Kidney (tissue), 14 donors: ENCODE measurements around the gene SLC28A2. TPM values are rescaled to one million over a fixed set of nuclear protein-coding genes. Genes with fewer than 3 reads are reported as not detected.

Source experiments
- DNase-seq, 5 donors: peaks; one replicate each; pipeline ENCODE4 v3.0.0-alpha.2; 2013 to 2020
- FAIRE-seq: peaks from 2 replicates; lab custom pipeline; 2012; peaks lifted over from hg19 to GRCh38; lab: Jason Lieb, UNC
- H3K27ac ChIP-seq, 2 donors: one replicate each; pipeline ENCODE4 v1.7.0; 2013; ENCODE audit warnings: low read depth in 2 of 2, low read length in 2 of 2, inconsistent platforms in 1 of 2
- H3K27me3 ChIP-seq: one replicate; pipeline ENCODE4 v1.7.1; 2013; ENCODE audit warnings: low read length, inconsistent platforms; ENCODE audit not compliant: control insufficient read depth, insufficient read depth
- H3K36me3 ChIP-seq, 3 donors: one replicate each; pipeline versions ENCODE4 v1.7.0 to v1.7.1; 2013; ENCODE audit warnings: low read length in 3 of 3, control low read depth in 1 of 3, inconsistent platforms in 1 of 3; ENCODE audit not compliant: insufficient read depth in 3 of 3, control insufficient read depth in 2 of 3
- H3K4me1 ChIP-seq, 3 donors: one replicate each; pipeline versions ENCODE4 v1.7.0 to v1.7.1; 2013; ENCODE audit warnings: low read length in 3 of 3, inconsistent platforms in 1 of 3, low read depth in 1 of 3; ENCODE audit not compliant: control insufficient read depth in 2 of 3, insufficient read depth in 2 of 3
- H3K4me3 ChIP-seq, 3 donors: one replicate each; pipeline versions ENCODE4 v1.7.0 to v1.8.1; 2013; ENCODE audit warnings: low read length in 3 of 3, control low read depth in 1 of 3, inconsistent platforms in 1 of 3
- H3K9ac ChIP-seq, 3 donors: one replicate each; pipeline versions ENCODE4 v1.7.0 to v1.7.1; 2013; ENCODE audit warnings: low read length in 3 of 3, control low read depth in 1 of 3, inconsistent platforms in 1 of 3
- H3K9me3 ChIP-seq, 3 donors: one replicate each; pipeline versions ENCODE4 v1.7.0 to v1.7.1; 2013; ENCODE audit warnings: low read length in 3 of 3, control low read depth in 1 of 3, inconsistent platforms in 1 of 3; ENCODE audit not compliant: control insufficient read depth in 2 of 3, insufficient read depth in 1 of 3
- intact Hi-C: fragments of 100-400 bp; cut with DNase I; formaldehyde crosslinking; loops from one replicate; pipeline ENCODE4 v1.11.1; 2022
- polyA plus RNA-seq: library from polyadenylated mRNA; stranded (reverse); fragments of 350-450 nt; fragmentation: Illumina TruSeq; extraction: RNeasy Lipid Tissue Mini Kit (QIAGEN cat#74804); gene quantifications from one replicate; pipeline ENCODE4 v1.2.3, GENCODE V29; 2014; ENCODE audit warnings: low read depth, low replicate concordance; ENCODE audit not compliant: insufficient read depth
- total RNA-seq: library from RNA; stranded (reverse); fragmentation: NEBNext Ultra II Directional; extraction: Animal tissue kit (Norgen Biotek cat#: 25700); gene quantifications from one replicate; pipeline ENCODE4 v1.2.1, GENCODE V29; 2021
- TF ChIP-seq, protein P1 (sequence below): IDR thresholded peaks from 3 replicates; pipeline ENCODE4 v1.5.1; 2012; ENCODE audit warnings: mild to moderate bottlenecking, moderate library complexity, borderline replicate concordance; ENCODE audit not compliant: insufficient read depth; ENCODE audit errors: extremely low read depth
- donor health status: control.
- donor health status: control.
- donor health status: control.
- donor health status: control.
- donor health status: control.
- donor health status: DM: yes; HTN: yes; CAD: no.
- donor health status: Normal renal cell carcinoma (clear cell type).

SLC28A2 gene
- total and polyA plus RNA-seq, 2 donors from 2014 or later: 0.17 TPM; not detected in 1

DNA sequence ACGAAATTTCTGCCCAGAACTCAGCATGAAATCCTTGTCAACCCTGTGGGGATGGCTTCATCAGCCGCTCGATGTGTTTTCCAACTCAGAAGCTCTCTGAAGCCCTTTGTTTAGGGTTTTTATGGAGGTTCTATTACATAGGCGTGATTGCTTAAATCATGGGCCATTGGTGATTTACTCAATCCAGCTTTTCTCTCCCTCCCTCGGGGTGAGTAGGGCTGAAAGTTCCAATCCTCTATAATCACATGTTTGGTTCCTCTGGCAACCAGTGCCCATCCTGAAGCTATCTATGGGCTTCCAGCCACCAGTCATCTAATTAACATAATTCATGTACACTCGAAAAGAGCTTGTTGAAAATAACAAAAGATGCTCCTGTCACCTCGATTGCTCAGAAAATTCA, 74.7 kb downstream of the SLC28A2 start:
- Histone ChIP-seq H3K9ac (no peak overlapping the region), H3K9me3 (no peaks in the 10 kb centered on the region), H3K27ac (no peak overlapping the region), H3K4me1 (no peaks in the 10 kb centered on the region), H3K4me3 (no peak overlapping the region), H3K27me3 (no peaks in the 10 kb centered on the region), H3K36me3 (no peaks in the 10 kb centered on the region)
- TF ChIP-seq, protein P1, sequence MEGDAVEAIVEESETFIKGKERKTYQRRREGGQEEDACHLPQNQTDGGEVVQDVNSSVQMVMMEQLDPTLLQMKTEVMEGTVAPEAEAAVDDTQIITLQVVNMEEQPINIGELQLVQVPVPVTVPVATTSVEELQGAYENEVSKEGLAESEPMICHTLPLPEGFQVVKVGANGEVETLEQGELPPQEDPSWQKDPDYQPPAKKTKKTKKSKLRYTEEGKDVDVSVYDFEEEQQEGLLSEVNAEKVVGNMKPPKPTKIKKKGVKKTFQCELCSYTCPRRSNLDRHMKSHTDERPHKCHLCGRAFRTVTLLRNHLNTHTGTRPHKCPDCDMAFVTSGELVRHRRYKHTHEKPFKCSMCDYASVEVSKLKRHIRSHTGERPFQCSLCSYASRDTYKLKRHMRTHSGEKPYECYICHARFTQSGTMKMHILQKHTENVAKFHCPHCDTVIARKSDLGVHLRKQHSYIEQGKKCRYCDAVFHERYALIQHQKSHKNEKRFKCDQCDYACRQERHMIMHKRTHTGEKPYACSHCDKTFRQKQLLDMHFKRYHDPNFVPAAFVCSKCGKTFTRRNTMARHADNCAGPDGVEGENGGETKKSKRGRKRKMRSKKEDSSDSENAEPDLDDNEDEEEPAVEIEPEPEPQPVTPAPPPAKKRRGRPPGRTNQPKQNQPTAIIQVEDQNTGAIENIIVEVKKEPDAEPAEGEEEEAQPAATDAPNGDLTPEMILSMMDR: no peak
- no peak for DNase-seq
- intact Hi-C loops: no loop called here
- no peak for FAIRE-seq

Other genes starting within 250 kb of the SLC28A2 start
- gene SORD, start 229.0 kb upstream of the SLC28A2 start, total RNA-seq: 14.2 TPM
- 83.0 TPM for gene SORD, start 229.0 kb upstream of the SLC28A2 start, polyA plus RNA-seq
- gene DUOX2, start 138.1 kb upstream of the SLC28A2 start, total RNA-seq: 0.28 TPM
- 0.26 TPM for gene DUOX2, start 138.1 kb upstream of the SLC28A2 start, polyA plus RNA-seq
- not detected for gene DUOXA2, start 137.9 kb upstream of the SLC28A2 start, total RNA-seq
- gene DUOXA2, start 137.9 kb upstream of the SLC28A2 start, polyA plus RNA-seq: 0.37 TPM
- gene DUOXA1, start 122.4 kb upstream of the SLC28A2 start, total RNA-seq: 1.4 TPM
- 0.52 TPM for gene DUOXA1, start 122.4 kb upstream of the SLC28A2 start, polyA plus RNA-seq
- 1.6 TPM for gene DUOX1, start 122.2 kb upstream of the SLC28A2 start, total RNA-seq
- gene DUOX1, start 122.2 kb upstream of the SLC28A2 start, polyA plus RNA-seq: 0.26 TPM
- gene SHF, start 64.3 kb upstream of the SLC28A2 start, total RNA-seq: 5.2 TPM
- gene SHF, start 64.3 kb upstream of the SLC28A2 start, polyA plus RNA-seq: 7.7 TPM
- 79.5 TPM for gene GATM, start 126.3 kb downstream of the SLC28A2 start, total RNA-seq
- 421 TPM for gene GATM, start 126.3 kb downstream of the SLC28A2 start, polyA plus RNA-seq